ENCODE data around the gene CNTN2.

CNTN2 gene

DNA sequence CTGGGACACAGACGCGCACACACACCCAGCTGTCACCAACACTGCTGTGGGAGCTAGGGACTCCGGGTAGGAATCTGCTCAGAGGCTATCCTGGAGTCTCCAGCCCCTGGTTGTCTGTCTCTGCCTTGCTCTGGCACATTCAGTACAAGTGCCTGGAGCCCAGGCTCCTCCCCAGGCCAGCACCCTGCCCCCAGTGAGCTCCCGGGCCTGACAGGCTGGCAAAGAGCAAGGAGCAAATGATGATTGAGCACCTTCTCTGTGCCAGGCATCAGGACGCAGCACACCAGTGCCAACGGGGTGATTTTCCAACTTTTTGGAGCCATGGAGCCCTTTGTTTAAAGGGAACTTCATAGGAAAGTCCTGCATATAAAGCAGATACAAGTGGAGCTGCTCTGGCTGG lies 6.5 kb downstream of the CNTN2 start:
- DNase-seq (ENCODE audit: low read depth) = no peak
- no peak overlapping the region for H3K4me3 ChIP-seq (ENCODE audit: low read length)
- TF ChIP-seq, protein P1, sequence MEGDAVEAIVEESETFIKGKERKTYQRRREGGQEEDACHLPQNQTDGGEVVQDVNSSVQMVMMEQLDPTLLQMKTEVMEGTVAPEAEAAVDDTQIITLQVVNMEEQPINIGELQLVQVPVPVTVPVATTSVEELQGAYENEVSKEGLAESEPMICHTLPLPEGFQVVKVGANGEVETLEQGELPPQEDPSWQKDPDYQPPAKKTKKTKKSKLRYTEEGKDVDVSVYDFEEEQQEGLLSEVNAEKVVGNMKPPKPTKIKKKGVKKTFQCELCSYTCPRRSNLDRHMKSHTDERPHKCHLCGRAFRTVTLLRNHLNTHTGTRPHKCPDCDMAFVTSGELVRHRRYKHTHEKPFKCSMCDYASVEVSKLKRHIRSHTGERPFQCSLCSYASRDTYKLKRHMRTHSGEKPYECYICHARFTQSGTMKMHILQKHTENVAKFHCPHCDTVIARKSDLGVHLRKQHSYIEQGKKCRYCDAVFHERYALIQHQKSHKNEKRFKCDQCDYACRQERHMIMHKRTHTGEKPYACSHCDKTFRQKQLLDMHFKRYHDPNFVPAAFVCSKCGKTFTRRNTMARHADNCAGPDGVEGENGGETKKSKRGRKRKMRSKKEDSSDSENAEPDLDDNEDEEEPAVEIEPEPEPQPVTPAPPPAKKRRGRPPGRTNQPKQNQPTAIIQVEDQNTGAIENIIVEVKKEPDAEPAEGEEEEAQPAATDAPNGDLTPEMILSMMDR (conservative IDR thresholded peaks at IDR 0.05; ENCODE audit: low read length) = no peak

DNA sequence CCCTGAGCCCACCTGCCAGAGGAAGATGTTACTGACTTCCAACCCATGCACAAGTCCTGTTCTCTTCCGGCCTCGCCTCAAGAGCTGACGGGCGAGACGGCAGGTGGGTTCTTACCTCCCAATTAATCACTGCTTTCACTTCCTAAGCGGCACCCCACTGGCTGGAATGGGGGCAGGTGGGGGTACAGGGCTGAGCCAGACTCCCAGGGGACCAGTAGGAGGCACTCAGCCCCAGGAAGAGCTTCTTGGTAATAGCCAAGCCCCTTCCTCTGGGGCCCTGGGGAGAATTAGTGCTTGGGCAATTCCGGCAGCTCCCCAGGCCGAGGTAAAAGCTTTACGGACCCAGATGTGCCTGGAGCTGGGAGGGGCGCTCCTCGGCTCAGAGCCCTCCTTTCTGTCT lies 9.7 kb downstream of the CNTN2 start:
- H3K4me3 ChIP-seq (ENCODE audit: low read length) = no peak overlapping the region
- DNase-seq (ENCODE audit: low read depth) = no peak
- TF ChIP-seq, protein P1 (conservative IDR thresholded peaks at IDR 0.05; ENCODE audit: low read length) = no peak

DNA sequence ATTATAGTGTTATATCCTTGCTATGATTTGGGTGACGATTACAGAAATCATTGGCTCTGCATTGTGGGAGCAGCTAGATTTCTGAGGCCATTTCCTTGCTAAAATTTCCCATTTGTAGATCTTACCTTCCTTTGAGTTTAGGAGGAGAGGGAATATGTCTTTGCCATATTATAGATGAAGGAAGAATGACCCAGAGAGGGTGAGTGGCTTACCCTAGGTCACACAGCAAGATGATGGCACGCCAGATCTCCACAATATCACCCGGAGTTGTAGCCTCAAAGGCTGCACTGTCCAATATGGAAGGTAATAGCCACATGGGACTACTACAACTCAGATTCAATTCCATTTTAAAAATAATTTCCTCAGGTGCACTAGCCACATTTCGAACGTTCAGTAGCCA lies 10.3 kb downstream of the CNTN2 start:
- TF ChIP-seq, protein P1 (conservative IDR thresholded peaks at IDR 0.05; ENCODE audit: low read length) = no peak
- H3K4me3 ChIP-seq (ENCODE audit: low read length) = no peak overlapping the region
- DNase-seq (ENCODE audit: low read depth) = no peak

DNA sequence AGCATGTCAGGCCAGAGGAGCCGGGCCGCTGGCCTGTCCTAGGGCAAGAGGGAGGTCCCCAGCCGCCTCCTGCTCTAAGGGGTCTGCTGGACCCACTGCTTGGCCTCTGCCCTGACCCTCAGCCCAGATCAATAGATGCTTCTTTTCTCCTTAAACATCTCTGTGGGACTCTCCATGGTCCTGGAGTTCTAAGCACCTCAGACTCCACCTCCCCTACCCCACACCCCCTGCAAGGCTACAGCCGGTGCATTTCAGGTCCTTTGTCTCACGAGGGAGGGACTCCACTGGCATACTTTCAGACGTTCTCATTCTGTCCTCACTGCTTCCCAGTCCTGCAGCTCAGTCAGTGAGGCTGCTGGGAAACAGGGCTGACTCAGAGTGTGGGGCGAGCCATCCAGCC lies 11.0 kb downstream of the CNTN2 start:
- no peak for DNase-seq (ENCODE audit: low read depth)
- TF ChIP-seq, protein P1 (conservative IDR thresholded peaks at IDR 0.05; ENCODE audit: low read length) = no peak
- H3K4me3 ChIP-seq (ENCODE audit: low read length) = no peak overlapping the region

- DNase-seq (ENCODE audit: low read depth) = no peak
- H3K4me3 ChIP-seq (ENCODE audit: low read length) = no peak overlapping the region
- TF ChIP-seq, protein P1 (conservative IDR thresholded peaks at IDR 0.05; ENCODE audit: low read length) = no peak
Observed at GRCh38 chr1:205056188-205056611, 13.2 kb downstream of the CNTN2 start.

- no peak for DNase-seq (ENCODE audit: low read depth)
- TF ChIP-seq, protein P1 (conservative IDR thresholded peaks at IDR 0.05; ENCODE audit: low read length) = no peak
- H3K4me3 ChIP-seq (ENCODE audit: low read length) = no peak overlapping the region
Observed at GRCh38 chr1:205056956-205057568, 14.1 kb downstream of the CNTN2 start.

GRCh38 chr1:205057808-205058575 lies 15.0 kb downstream of the CNTN2 start:
- TF ChIP-seq, protein P1 (conservative IDR thresholded peaks at IDR 0.05; ENCODE audit: low read length) = no peak
- no peak overlapping the region for H3K4me3 ChIP-seq (ENCODE audit: low read length)

More at GRCh38 chr1:205057808-205058575, 15.0 kb downstream of the CNTN2 start:
- no peak for DNase-seq (ENCODE audit: low read depth)

Data from AG10803 (cell line).